GM23338 (cell line): ENCODE data around the gene IL17REL. TPM values are rescaled to one million over a fixed set of nuclear protein-coding genes. Genes with fewer than 3 reads are reported as not detected.

Source experiments
- CREB1 ChIP-seq: fragments of 250-450 bp; sonication (Bioruptor Pico); IDR thresholded peaks from 2 replicates; pipeline ENCODE4 v1.5.0; 2020; ENCODE audit warnings: low read depth, mild to moderate bottlenecking, moderate library complexity
- EZH2 ChIP-seq: fragments of 200-600 bp; sonication (generic); IDR thresholded peaks from one replicate; pipeline ENCODE4 v1.8.0; 2017; ENCODE audit warnings: antibody characterized with exemption, mild to moderate bottlenecking, low read depth; ENCODE audit not compliant: unreplicated experiment
- JUNB ChIP-seq: IDR thresholded peaks from one replicate; pipeline ENCODE4 v1.6.1; 2016; ENCODE audit warnings: antibody characterized with exemption; ENCODE audit not compliant: unreplicated experiment
- NANOG ChIP-seq: IDR thresholded peaks from 2 replicates; pipeline ENCODE4 v1.6.1; 2016; ENCODE audit warnings: antibody characterized with exemption, borderline replicate concordance
- POLR2AphosphoS5 ChIP-seq: IDR thresholded peaks from 2 replicates; pipeline ENCODE4 v1.6.1; 2016; ENCODE audit warnings: antibody characterized with exemption, low read depth
- ZNF114 ChIP-seq: fragments of 250-450 bp; sonication (Bioruptor Pico); IDR thresholded peaks from 2 replicates; pipeline ENCODE4 v1.5.0; 2020; ENCODE audit warnings: mild to moderate bottlenecking, moderate library complexity
- ZNF331 ChIP-seq: fragments of 250-450 bp; sonication (Bioruptor Pico); IDR thresholded peaks from 2 replicates; pipeline ENCODE4 v1.5.0; 2020; ENCODE audit warnings: low read depth, mild to moderate bottlenecking, moderate library complexity
- polyA plus RNA-seq: library from polyadenylated mRNA; unstranded; fragments of >200 nt; fragmentation: Nextera tagmentation; extraction: Ambion mirVana; gene quantifications from 2 replicates; pipeline ENCODE4 v1.2.1, GENCODE V29; 2016
- total RNA-seq: library from RNA; depleted of rRNA; stranded (reverse); fragments of >200 nt; shearing (Covaris generic); gene quantifications from 2 replicates; pipeline ENCODE4 v1.2.3, GENCODE V29; 2014
- TF ChIP-seq, protein P1 (sequence below): fragments of 250-450 bp; sonication (Bioruptor Pico); IDR thresholded peaks from 2 replicates; pipeline ENCODE4 v1.5.0; 2020; ENCODE audit warnings: mild to moderate bottlenecking, moderate library complexity
- TF ChIP-seq, protein P2 (sequence below), 2 experiments: fragments of 200-600 bp in 1 of 2; sonication (generic) in 1 of 2; conservative IDR thresholded peaks; 2 replicates each; pipeline versions ENCODE4 v1.5.1 to v1.6.1; 2016 to 2017; ENCODE audit warnings: antibody characterized with exemption in 2 of 2, low read depth in 2 of 2, mild to moderate bottlenecking in 2 of 2, moderate library complexity in 1 of 2
- TF ChIP-seq, protein P3 (sequence below): IDR thresholded peaks from 2 replicates; pipeline ENCODE4 v1.6.1; 2016; ENCODE audit warnings: antibody characterized with exemption

The IL17REL gene
- total and polyA plus RNA-seq, 2 experiments from 2014 or later = 0.31 TPM; not detected in 1

DNA sequence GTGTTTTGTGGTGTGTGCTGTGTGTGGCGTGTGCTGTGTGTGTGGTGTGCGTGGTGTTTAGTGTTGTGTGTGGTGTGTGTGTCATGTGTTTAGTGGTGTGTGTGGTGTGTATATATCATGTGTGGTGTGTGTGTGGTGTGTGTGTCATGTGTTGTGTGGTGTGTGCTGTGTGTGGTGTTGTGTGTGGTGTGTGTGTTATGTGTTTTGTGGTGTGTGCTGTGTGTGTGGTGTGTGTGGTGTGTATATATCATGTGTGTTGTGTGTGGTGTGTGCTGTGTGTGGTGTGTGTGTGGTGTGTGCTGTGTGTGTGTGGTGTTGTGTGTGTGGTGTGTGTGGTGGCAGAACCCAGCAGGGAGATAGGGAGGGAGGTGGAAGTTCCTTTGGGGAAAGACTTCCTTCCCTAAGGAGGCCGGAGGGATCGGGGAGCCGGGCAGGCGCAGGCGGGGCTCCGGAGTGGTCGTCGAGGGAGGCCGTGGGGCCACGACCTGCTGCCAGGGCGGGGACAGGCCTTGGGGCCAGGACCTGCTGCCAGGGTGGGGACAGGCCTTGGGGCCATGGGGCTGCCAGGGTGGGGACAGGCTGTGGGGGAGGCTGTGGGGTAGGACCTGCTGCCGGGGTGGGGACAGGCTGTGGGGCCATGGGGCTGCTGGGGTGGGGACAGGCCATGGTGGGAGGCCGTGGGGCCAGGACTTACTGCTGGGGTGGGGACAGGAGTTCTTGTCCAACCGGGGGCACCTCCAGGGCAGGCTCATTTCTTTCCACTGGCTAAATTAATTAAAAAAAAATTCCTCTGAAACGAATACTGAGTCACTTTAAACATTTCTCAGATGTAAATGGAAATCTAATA is 36.8 kb downstream of the IL17REL start (continued):
- TF ChIP-seq, protein P1, sequence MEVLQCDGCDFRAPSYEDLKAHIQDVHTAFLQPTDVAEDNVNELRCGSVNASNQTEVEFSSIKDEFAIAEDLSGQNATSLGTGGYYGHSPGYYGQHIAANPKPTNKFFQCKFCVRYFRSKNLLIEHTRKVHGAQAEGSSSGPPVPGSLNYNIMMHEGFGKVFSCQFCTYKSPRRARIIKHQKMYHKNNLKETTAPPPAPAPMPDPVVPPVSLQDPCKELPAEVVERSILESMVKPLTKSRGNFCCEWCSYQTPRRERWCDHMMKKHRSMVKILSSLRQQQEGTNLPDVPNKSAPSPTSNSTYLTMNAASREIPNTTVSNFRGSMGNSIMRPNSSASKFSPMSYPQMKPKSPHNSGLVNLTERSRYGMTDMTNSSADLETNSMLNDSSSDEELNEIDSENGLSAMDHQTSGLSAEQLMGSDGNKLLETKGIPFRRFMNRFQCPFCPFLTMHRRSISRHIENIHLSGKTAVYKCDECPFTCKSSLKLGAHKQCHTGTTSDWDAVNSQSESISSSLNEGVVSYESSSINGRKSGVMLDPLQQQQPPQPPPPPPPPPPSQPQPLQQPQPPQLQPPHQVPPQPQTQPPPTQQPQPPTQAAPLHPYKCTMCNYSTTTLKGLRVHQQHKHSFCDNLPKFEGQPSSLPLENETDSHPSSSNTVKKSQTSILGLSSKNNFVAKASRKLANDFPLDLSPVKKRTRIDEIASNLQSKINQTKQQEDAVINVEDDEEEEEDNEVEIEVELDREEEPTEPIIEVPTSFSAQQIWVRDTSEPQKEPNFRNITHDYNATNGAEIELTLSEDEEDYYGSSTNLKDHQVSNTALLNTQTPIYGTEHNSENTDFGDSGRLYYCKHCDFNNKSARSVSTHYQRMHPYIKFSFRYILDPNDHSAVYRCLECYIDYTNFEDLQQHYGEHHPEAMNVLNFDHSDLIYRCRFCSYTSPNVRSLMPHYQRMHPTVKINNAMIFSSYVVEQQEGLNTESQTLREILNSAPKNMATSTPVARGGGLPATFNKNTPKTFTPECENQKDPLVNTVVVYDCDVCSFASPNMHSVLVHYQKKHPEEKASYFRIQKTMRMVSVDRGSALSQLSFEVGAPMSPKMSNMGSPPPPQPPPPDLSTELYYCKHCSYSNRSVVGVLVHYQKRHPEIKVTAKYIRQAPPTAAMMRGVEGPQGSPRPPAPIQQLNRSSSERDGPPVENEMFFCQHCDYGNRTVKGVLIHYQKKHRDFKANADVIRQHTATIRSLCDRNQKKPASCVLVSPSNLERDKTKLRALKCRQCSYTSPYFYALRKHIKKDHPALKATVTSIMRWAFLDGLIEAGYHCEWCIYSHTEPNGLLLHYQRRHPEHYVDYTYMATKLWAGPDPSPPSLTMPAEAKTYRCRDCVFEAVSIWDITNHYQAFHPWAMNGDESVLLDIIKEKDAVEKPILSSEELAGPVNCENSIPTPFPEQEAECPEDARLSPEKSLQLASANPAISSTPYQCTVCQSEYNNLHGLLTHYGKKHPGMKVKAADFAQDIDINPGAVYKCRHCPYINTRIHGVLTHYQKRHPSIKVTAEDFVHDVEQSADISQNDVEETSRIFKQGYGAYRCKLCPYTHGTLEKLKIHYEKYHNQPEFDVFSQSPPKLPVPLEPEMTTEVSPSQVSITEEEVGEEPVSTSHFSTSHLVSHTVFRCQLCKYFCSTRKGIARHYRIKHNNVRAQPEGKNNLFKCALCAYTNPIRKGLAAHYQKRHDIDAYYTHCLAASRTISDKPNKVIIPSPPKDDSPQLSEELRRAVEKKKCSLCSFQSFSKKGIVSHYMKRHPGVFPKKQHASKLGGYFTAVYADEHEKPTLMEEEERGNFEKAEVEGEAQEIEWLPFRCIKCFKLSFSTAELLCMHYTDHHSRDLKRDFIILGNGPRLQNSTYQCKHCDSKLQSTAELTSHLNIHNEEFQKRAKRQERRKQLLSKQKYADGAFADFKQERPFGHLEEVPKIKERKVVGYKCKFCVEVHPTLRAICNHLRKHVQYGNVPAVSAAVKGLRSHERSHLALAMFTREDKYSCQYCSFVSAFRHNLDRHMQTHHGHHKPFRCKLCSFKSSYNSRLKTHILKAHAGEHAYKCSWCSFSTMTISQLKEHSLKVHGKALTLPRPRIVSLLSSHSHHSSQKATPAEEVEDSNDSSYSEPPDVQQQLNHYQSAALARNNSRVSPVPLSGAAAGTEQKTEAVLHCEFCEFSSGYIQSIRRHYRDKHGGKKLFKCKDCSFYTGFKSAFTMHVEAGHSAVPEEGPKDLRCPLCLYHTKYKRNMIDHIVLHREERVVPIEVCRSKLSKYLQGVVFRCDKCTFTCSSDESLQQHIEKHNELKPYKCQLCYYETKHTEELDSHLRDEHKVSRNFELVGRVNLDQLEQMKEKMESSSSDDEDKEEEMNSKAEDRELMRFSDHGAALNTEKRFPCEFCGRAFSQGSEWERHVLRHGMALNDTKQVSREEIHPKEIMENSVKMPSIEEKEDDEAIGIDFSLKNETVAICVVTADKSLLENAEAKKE (CRISPR knock-in tag) = no peak
- TF ChIP-seq ZNF114 (CRISPR knock-in tag) (no peak), ZNF331 (no peak), POLR2AphosphoS5 (no peak), CREB1 (no peak), EZH2 (no peak), NANOG (no peak), JUNB (no peak)
- TF ChIP-seq, protein P2, sequence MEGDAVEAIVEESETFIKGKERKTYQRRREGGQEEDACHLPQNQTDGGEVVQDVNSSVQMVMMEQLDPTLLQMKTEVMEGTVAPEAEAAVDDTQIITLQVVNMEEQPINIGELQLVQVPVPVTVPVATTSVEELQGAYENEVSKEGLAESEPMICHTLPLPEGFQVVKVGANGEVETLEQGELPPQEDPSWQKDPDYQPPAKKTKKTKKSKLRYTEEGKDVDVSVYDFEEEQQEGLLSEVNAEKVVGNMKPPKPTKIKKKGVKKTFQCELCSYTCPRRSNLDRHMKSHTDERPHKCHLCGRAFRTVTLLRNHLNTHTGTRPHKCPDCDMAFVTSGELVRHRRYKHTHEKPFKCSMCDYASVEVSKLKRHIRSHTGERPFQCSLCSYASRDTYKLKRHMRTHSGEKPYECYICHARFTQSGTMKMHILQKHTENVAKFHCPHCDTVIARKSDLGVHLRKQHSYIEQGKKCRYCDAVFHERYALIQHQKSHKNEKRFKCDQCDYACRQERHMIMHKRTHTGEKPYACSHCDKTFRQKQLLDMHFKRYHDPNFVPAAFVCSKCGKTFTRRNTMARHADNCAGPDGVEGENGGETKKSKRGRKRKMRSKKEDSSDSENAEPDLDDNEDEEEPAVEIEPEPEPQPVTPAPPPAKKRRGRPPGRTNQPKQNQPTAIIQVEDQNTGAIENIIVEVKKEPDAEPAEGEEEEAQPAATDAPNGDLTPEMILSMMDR (conservative IDR thresholded peaks at IDR 0.05; ENCODE audit: low read depth in 2 of 2) = no peak
- TF ChIP-seq, protein P3, sequence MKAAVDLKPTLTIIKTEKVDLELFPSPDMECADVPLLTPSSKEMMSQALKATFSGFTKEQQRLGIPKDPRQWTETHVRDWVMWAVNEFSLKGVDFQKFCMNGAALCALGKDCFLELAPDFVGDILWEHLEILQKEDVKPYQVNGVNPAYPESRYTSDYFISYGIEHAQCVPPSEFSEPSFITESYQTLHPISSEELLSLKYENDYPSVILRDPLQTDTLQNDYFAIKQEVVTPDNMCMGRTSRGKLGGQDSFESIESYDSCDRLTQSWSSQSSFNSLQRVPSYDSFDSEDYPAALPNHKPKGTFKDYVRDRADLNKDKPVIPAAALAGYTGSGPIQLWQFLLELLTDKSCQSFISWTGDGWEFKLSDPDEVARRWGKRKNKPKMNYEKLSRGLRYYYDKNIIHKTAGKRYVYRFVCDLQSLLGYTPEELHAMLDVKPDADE = no peak
